Measurements from ENCODE around the gene ZBTB2.

Gene ZBTB2

GRCh38 chr6:151324488-151324825, 66.9 kb downstream of the ZBTB2 start:
- Histone ChIP-seq H3K4me3 (ENCODE audit: low read depth, low read length) (no peak overlapping the region), H3K36me3 (ENCODE audit: control insufficient read depth in 2 of 2, insufficient read depth in 1 of 2, low read length in 2 of 2) (no peaks in the 10 kb centered on the region), H3K4me1 (ENCODE audit: control insufficient read depth, insufficient read depth, low read length) (no peaks in the 10 kb centered on the region), H3K9me3 (ENCODE audit: control insufficient read depth, insufficient read depth, low read depth, low read length) (no peaks in the 10 kb centered on the region), H3K27ac (ENCODE audit: extremely low read depth, low read depth, low read length) (no peak overlapping the region)
- POLR2A ChIA-PET = interaction anchor here (0.5 to 2.3 kb wide), 5 partner anchors 10 to 506 kb away, joined by 3 to 25 read pairs (median 7); no protein-coding TSS in a partner anchor
- CTCF ChIA-PET = interaction anchor here (0.5 to 16.8 kb wide), 82 partner anchors 11 to 1115 kb away, joined by 3 to 512 read pairs (median 5); partner anchors contain the start of genes AKAP12 and MTHFD1L
- no peak for TF ChIP-seq ZNF148 (tag by site-specific recombination; IDR thresholded peaks at IDR 0.05; ENCODE audit: borderline replicate concordance)
- TF ChIP-seq ZNF311 (tag by site-specific recombination; IDR thresholded peaks at IDR 0.05; ENCODE audit: borderline replicate concordance) = no peak
- TF ChIP-seq ZNF214 (tag by site-specific recombination; IDR thresholded peaks at IDR 0.05; ENCODE audit: borderline replicate concordance) = no peak
- no peak for TF ChIP-seq ZNF658 (tag by site-specific recombination; IDR thresholded peaks at IDR 0.05)
- no peak for TF ChIP-seq ZNF391 (tag by site-specific recombination; IDR thresholded peaks at IDR 0.05; ENCODE audit: borderline replicate concordance, low read depth)
- TF ChIP-seq GLI4 (tag by site-specific recombination; IDR thresholded peaks at IDR 0.05) = no peak
- TF ChIP-seq INSM2 (tag by site-specific recombination; IDR thresholded peaks at IDR 0.05) = no peak
- no peak for TF ChIP-seq ZBTB20 (tag by site-specific recombination; IDR thresholded peaks at IDR 0.05)
- peak; percentile 34; the same call in 1 of the 2 replicates for TF ChIP-seq ZFHX2 (tag by site-specific recombination; conservative IDR thresholded peaks at IDR 0.05)
- TF ChIP-seq HOXC10 (CRISPR knock-in tag; IDR thresholded peaks at IDR 0.05) = no peak
- TF ChIP-seq ZBTB21 (tag by site-specific recombination; IDR thresholded peaks at IDR 0.05) = no peak
- no peak for TF ChIP-seq ZNF404 (tag by site-specific recombination; IDR thresholded peaks at IDR 0.05)
- no peak for TF ChIP-seq ZBTB7A (tag by site-specific recombination; IDR thresholded peaks at IDR 0.05; ENCODE audit: low read depth)
- no peak for TF ChIP-seq ZNF398 (tag by site-specific recombination; IDR thresholded peaks at IDR 0.05)
- no peak for TF ChIP-seq ZIC2 (tag by site-specific recombination; IDR thresholded peaks at IDR 0.05)
- TF ChIP-seq ZNF366 (tag by site-specific recombination; conservative IDR thresholded peaks at IDR 0.05) = peak; percentile 75; the same call in 1 of the 2 replicates
- no peak for TF ChIP-seq ZNF555 (tag by site-specific recombination; conservative IDR thresholded peaks at IDR 0.05)
- no peak for TF ChIP-seq ZNF433 (tag by site-specific recombination; IDR thresholded peaks at IDR 0.05; ENCODE audit: low read depth)
- TF ChIP-seq ZNF488 (tag by site-specific recombination; IDR thresholded peaks at IDR 0.05) = no peak
- no peak for TF ChIP-seq ZBTB48 (tag by site-specific recombination; IDR thresholded peaks at IDR 0.05)
- peak; percentile 8; the same call in 1 of the 2 replicates for TF ChIP-seq ZNF394 (tag by site-specific recombination; IDR thresholded peaks at IDR 0.05; ENCODE audit: borderline replicate concordance)
- TF ChIP-seq ZBTB49 (tag by site-specific recombination; IDR thresholded peaks at IDR 0.05; ENCODE audit: low read depth) = no peak
- no peak for TF ChIP-seq ZNF112 (tag by site-specific recombination; IDR thresholded peaks at IDR 0.05)
- no peak for TF ChIP-seq ELK4 (IDR thresholded peaks at IDR 0.05; ENCODE audit: borderline replicate concordance, low read depth, low read length)
- no peak for TF ChIP-seq ZNF561 (tag by site-specific recombination; IDR thresholded peaks at IDR 0.05; ENCODE audit: borderline replicate concordance)
- no peak for TF ChIP-seq ZNF501 (tag by site-specific recombination; IDR thresholded peaks at IDR 0.05)
- TF ChIP-seq ZBTB17 (tag by site-specific recombination; IDR thresholded peaks at IDR 0.05) = no peak; the same call in none of the 2 replicates
- peak; percentile 21; the same call in 1 of the 2 replicates for TF ChIP-seq EGR2 (tag by site-specific recombination; IDR thresholded peaks at IDR 0.05; ENCODE audit: low read depth)
- TF ChIP-seq ZNF350 (tag by site-specific recombination; IDR thresholded peaks at IDR 0.05) = no peak

Data from HEK293 (cell line).